Stimulated activated CD4-positive, alpha-beta T cell treated with anti-CD3 and anti-CD28 coated beads, Interleukin-2, amount 100 ng/mL, for 4 hours (primary cell): Measurements from ENCODE around the gene FGF5.

Source experiments
- DNase-seq: peaks from one replicate; pipeline ENCODE4 v3.0.0-alpha.2; 2020; ENCODE audit warnings: low read depth

The FGF5 gene

DNA sequence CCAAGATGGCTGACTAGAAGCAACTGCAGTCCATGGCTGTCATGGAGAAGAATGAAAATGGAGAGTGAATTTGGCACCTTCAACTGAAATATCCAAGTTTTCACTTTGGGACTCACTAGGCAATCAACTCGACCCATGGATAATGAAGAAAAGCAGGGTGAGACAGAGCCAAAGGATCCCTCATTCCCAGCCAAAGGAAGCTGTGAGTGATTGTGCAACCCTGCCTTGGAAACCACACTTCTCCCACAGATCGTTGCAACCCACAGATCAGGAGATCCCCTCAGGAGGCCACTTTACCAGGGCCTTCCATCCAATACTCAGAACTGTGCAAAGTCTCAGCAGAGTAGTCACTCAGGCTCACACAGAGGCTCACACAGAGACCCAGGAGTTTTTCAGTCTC lies 73.6 kb downstream of the FGF5 start:
- no peak for DNase-seq
